Activated CD4-positive, alpha-beta T cell treated with anti-CD3 and anti-CD28 coated beads, Interleukin-2, amount 50 U/mL, for 24 hours (primary cell): ENCODE measurements around the gene CSF1R.

ENCODE experiments used
- DNase-seq, 2 donors: peaks; one replicate each; pipeline ENCODE4 v3.0.0-alpha.2; 2020; ENCODE audit warnings: low read depth in 1 of 2, low spot score in 1 of 2

The CSF1R gene

GRCh38 chr5:150085950-150086715 lies at the start of gene CSF1R:
Gene CSF1R, minus strand, starts transcription at chr5:150086554. Its CDS starts 127 bp downstream, at chr5:150086427.
- no peak for DNase-seq

DNA sequence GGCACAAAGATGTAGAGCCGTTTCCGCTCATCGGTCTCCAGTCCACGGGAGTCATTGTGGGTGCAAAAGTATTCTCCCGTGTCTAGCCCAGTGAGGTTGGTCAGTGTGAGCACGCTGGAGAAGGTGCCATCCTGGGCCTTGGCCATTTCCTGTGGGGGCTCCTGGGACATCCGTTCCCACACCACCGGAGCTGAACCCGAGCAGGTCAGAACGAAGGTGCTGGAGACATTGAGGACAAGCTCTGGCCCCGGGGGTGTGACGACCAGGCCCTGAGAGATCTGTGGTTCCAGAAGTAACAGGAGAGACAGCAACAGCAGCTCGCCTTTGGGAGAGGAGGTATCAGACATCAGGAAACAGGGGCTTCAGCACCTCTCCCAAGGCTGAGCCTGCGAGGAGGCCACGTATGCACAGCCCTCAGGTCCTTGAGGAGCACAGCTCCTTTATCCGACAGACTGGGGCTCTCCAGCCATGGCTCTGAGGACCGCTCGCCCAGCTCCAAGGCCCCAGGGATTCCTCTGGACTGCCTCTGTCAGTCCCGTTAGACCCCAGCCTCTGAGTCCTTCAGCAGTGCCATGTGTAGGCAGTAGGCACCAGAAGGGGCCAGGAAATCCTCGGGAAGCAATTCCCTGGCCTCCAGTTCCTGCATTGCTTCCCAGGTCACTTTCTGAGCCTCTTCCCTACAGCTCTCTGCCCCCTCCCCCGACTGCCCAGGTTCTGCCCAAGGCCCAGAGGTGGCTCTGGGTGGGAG lies 49.4 kb upstream of the CSF1R start:
- no peak for DNase-seq

- DNase-seq = no peak
These were observed 47.8 kb upstream of the CSF1R start for GRCh38 chr5:150134198-150134588.

GRCh38 chr5:150133581-150134197 lies 47.3 kb upstream of the CSF1R start:
- DNase-seq = no peak

GRCh38 chr5:150132740-150133139 lies 46.4 kb upstream of the CSF1R start:
- no peak for DNase-seq

GRCh38 chr5:150131978-150132694 lies 45.8 kb upstream of the CSF1R start:
- DNase-seq = no peak

- no peak for DNase-seq
These were observed 45.1 kb upstream of the CSF1R start for GRCh38 chr5:150131461-150131860.

DNA sequence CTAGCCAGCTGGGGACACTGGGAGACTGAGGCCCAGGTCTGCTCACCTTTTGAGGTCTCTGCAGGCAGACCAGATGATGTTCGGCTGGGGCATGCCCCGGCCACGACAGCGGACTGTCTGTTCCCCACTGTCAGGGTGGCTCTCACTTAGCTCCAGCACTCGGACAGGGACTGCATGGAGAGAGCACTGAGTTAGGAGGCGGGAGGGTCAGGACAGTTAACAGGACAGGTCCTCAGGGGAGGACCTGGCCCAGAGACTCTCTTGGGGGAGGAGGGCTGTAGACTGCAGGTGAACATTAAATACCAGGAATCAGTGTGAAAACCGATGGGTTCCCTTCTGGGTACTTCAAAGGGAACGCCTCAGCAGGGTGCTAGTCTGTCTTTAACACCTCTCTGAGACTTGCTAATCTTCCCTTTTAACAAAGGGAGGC lies 44.2 kb upstream of the CSF1R start:
- no peak for DNase-seq

DNA sequence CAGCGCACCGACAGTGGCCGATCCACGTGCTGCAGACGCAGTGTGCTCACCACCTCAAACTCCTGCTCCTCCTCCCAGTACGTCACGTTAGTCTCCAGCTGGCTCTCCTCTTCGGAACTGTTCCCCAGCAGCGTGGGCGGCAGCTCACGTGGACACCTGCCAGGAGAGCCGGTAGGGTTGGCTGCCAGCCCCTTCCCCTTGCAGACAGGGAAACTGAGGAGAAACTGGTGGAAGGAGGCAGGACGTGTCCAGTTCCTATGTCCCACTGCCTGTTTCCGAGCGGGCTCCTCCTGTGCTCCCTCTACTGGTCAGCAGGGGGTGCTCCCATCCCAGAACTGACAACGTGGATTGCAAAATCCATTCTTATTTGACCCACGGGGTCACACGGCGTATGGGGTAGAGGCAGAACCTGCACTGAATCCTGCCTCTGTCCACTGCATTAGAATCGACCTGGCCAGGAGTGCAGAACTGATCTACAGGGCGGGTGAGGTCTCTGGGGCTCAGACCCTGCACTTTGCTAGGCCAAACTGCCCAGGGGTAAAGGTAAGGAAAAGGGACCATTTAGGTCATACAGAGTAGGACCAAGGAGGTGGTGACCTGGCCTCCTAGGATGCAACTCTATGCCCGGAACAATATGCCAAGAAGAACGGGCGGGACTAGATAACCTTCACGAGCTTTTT lies 43.6 kb upstream of the CSF1R start:
- DNase-seq = peak; percentile 6 to 17

DNA sequence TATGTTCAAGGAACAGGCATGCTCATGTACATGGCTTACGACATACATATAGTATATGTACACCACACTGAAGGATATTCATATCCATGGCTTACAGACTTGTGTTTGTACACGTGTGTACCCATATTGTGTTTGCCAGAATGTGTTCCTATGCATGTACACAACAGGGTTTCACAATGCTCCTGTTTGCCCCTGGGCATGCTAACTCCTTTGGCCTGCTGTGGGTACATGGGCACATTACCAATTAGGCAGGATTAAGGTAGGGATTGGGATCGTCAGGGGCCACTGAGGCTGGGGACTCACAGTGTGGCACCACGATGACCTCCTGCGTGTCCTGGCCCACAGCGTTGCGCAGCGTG lies 43.1 kb upstream of the CSF1R start:
- DNase-seq = no peak

- no peak for DNase-seq
These were observed 40.5 kb upstream of the CSF1R start for GRCh38 chr5:150126921-150127265.

GRCh38 chr5:150126199-150126920 lies 40.0 kb upstream of the CSF1R start:
- DNase-seq = no peak

DNA sequence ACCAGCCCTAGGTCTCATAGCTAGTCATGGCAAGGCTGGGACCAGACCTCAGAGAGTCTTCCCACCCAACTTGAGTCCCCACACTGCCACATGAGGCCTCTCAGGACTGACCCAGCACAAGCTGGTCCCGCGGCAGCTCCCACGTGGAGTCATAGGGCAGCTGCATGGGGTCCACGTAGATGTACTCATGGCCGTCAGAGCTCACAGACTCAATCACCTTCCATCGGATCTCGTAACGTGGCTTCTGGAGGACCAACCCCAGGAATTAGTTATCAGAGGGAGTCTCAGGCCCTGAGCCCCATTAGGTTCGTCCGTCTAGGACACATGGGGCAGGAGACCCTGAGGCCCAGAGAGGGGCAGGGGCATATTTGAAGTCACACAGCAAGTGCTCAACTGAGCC lies 39.0 kb upstream of the CSF1R start:
- no peak for DNase-seq

- DNase-seq = no peak
These were observed 38.2 kb upstream of the CSF1R start for GRCh38 chr5:150124596-150124995.

- DNase-seq = no peak
These were observed 37.8 kb upstream of the CSF1R start for GRCh38 chr5:150124111-150124557.

GRCh38 chr5:150123542-150123941 lies 37.2 kb upstream of the CSF1R start:
- no peak for DNase-seq

DNA sequence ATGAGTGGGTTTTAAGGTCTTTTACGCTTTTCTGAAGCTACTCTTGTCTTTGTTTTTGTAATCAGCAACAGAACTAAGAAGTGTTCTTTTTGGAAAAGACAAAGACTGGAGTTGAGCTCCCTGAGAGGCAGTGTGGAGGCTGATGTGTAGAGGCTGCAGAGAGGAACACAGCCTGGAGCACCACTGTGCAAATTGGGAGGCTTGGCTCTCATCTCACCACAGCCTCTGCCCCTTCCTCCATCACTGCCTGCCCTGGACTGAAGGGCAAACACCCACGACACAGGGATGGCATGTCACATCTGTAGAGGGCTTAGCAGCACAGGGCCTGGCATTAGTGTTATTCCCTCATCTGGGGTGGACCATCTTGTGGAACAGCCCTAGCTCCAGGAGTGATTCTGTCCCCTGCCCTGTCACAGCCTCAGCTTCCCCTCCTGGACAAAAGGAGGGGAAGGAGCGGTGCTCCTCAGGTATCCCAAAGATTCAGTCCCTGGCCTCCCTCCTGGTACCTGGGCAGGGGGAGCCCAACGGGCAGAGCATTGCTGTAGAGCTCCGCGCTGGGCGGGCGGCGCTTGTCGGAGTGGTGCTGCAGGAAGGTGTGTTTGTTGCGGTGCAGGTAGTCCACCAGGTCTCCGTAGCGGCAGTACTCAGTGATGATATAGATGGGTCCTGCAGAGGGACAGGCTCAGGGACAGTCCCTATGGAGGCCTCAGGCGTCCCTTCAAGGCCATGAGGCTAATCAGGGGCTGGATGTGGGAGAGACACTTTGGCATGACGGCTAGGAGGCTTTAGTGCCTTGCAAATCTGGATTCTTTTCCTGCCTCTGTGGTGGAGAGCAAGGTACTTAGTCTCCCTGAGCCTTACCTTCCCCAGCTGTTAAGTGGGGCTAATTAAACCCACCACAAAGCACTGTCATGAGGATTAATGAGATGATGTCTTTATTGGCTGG lies 36.5 kb upstream of the CSF1R start:
- no peak for DNase-seq

DNA sequence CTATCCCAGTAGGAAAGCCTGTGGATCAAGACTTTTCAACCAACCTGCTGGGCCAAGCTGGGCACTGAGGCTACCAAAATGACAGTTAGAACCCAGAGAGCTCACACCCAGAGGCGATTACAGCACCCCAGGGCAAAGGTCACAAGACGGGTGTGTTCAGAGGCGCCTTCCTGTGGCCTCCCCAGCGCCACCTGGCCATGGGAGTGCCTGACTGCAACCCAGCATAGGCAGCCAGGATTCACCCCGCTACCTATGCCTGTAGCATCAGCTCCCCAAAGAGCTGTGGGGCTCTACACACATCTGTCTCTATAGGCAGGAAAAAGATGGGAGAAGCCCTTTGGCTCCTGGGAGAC lies 35.8 kb upstream of the CSF1R start:
- no peak for DNase-seq

DNA sequence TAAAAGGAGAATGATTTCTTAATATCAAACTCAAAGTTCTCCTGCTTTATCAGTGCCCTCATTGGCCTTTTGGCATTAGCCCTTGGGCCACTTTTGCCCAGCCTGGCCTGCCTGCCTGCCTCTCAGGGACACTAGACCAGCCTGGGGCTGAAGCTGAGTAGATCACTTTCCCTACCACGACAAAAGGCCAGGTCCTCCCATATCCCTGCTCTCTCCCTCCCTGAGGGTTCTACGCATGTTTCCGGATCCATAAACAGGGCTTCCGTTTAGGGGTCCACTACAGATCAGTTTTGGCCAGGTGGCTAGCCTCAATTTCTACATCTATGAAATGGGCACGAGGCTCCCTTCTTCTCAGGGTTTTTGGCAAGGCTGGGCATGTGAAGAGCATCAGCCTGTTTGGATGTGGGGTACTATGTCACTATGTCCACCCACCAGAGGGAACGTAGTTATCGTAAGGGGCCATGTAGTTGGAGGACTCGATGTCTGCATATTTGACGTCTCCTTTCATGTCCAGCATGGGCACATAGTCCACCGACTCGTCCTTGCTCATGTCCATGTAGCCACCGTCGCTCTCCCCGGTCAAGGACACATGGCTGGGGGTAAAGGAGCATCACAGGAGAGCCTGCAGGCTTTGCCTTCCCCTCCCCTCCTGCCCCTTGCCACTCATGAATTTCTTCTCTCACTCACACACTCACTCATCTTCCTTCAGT lies 35.2 kb upstream of the CSF1R start:
- DNase-seq = no peak
